Dendritic cell treated with granulocyte-macrophage colony-stimulating factor and Interleukin-4, amounts not matched to agents 40 ng/mL and 50 ng/mL, for 4 days (primary cell): Measurements from ENCODE around the gene SPSB1.

Source experiments
- H3K27ac Mint-ChIP-seq: one replicate; pipeline ENCODE4 v1.8.0; 2022; ENCODE audit warnings: mild to moderate bottlenecking, mixed read lengths
- H3K27me3 Mint-ChIP-seq: one replicate; pipeline ENCODE4 v1.8.0; 2022; ENCODE audit warnings: mild to moderate bottlenecking, mixed read lengths
- H3K36me3 Mint-ChIP-seq: one replicate; pipeline ENCODE4 v1.8.0; 2022; ENCODE audit warnings: low read depth, mixed read lengths
- H3K4me1 Mint-ChIP-seq: one replicate; pipeline ENCODE4 v1.8.0; 2022; ENCODE audit warnings: low read depth, mixed read lengths
- H3K4me3 Mint-ChIP-seq: one replicate; pipeline ENCODE4 v1.8.0; 2022; ENCODE audit warnings: mild to moderate bottlenecking, moderate library complexity, mixed read lengths
- H3K9me3 Mint-ChIP-seq: one replicate; pipeline ENCODE4 v1.8.0; 2022; ENCODE audit warnings: mixed read lengths
- intact Hi-C: fragments of 100-400 bp; cut with micrococcal nuclease; formaldehyde crosslinking; loops from one replicate; pipeline ENCODE4 v1.15.0; 2022

SPSB1 gene

DNA sequence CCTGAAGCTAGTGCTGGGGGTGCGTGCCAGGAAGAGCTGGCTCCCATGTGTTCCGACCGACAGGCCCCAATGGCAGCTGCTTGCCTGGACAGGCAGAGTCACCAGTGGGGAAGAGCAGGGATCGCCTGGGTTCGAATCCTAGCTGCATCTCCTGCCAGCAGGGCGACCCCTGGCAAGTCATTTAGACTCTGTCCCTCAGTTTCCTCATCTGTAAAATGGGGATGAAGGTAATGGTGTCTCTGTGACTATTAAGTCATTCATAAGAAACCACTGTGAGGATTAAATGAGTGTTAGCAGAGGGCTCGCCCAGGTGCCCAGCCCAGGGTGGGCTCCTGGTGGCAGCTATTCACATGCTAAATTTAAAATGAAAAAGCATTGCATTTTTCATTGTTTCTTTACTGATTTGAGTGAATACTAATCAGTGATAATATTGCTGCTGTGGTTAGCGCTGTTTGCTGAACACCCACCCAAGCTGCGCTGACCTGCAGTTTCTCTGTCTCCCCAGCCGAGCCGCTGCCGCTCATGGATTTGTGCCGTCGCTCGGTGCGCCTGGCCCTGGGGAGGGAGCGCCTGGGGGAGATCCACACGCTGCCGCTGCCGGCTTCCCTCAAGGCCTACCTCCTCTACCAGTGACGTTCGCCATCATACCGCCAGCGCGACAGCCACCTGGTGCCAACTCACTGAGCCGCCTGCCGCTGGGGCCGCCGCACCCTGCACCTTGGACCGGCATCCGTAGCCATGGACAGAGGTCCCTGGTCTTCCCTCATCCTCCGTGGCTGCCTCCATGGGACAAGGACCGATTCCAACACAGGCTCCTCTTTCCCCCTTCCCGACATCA is 74.5 kb downstream of the SPSB1 start:
- Mint-ChIP-seq H3K9me3 (no peaks in the 10 kb centered on the region), H3K27ac (no peak overlapping the region), H3K4me3 (no peak overlapping the region), H3K27me3 (peaks cover 24% of the 10 kb centered on the region), H3K4me1 (peaks cover 14% of the 10 kb centered on the region), H3K36me3 (peaks cover 8% of the 10 kb centered on the region)
- intact Hi-C loops: no loop called here

GRCh38 chr1:9367806-9368205 is 75.1 kb downstream of the SPSB1 start:
- Mint-ChIP-seq H3K4me1 (peaks cover 8% of the 10 kb centered on the region), H3K9me3 (no peaks in the 10 kb centered on the region), H3K27ac (no peak overlapping the region), H3K27me3 (peaks cover 24% of the 10 kb centered on the region), H3K36me3 (peaks cover 8% of the 10 kb centered on the region), H3K4me3 (no peak overlapping the region)
- intact Hi-C loops: no loop called here

- Mint-ChIP-seq H3K36me3 (peaks cover 8% of the 10 kb centered on the region), H3K27ac (no peak overlapping the region), H3K4me1 (peaks cover 6% of the 10 kb centered on the region), H3K9me3 (no peaks in the 10 kb centered on the region), H3K27me3 (peaks cover 21% of the 10 kb centered on the region), H3K4me3 (no peak overlapping the region)
- intact Hi-C loops: no loop called here
These were observed 75.7 kb downstream of the SPSB1 start for GRCh38 chr1:9368356-9368755.

- Mint-ChIP-seq H3K4me3 (no peak overlapping the region), H3K27ac (no peak overlapping the region), H3K36me3 (peaks cover 8% of the 10 kb centered on the region), H3K4me1 (peaks cover 12% of the 10 kb centered on the region), H3K9me3 (no peaks in the 10 kb centered on the region), H3K27me3 (peaks cover 14% of the 10 kb centered on the region)
- intact Hi-C loops: no loop called here
These were observed 77.5 kb downstream of the SPSB1 start for GRCh38 chr1:9369964-9370788.

- peaks cover 12% of the 10 kb centered on the region for H3K4me1 Mint-ChIP-seq
- H3K27me3 Mint-ChIP-seq: peaks cover 13% of the 10 kb centered on the region
- peaks cover 8% of the 10 kb centered on the region for H3K36me3 Mint-ChIP-seq
- H3K27ac Mint-ChIP-seq: no peak overlapping the region
- no peaks in the 10 kb centered on the region for H3K9me3 Mint-ChIP-seq
- intact Hi-C loops: no loop called here
- H3K4me3 Mint-ChIP-seq: no peak overlapping the region
These were observed 78.8 kb downstream of the SPSB1 start for GRCh38 chr1:9371391-9371935.

DNA sequence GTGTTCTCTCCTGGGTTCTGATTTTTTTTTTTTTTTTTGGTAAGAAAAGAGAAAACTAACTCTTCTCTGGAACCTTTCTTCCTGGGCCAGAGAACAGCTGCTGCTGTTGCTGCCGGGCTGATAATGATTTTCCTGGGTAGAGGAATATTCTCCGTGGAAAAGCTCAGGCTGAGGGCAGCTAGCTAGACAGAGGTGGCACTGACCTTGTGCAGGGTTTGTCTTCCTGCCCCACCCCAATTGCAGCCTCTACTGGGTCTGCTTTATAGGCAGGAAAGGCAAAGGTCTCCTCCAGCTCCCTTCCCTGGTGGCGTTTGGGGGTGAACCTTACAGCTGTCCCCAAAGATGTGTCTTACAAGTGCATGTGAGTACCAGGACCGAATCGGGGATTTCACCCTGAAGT is 79.3 kb downstream of the SPSB1 start:
- Mint-ChIP-seq H3K4me1 (peaks cover 12% of the 10 kb centered on the region), H3K9me3 (no peaks in the 10 kb centered on the region), H3K27ac (no peak overlapping the region), H3K4me3 (no peak overlapping the region), H3K36me3 (peaks cover 8% of the 10 kb centered on the region), H3K27me3 (peaks cover 13% of the 10 kb centered on the region)
- intact Hi-C loops: no loop called here

- H3K4me1 Mint-ChIP-seq: peaks cover 12% of the 10 kb centered on the region
- no peaks in the 10 kb centered on the region for H3K9me3 Mint-ChIP-seq
- intact Hi-C loops: no loop called here
- H3K4me3 Mint-ChIP-seq: no peak overlapping the region
- no peak overlapping the region for H3K27ac Mint-ChIP-seq
- H3K36me3 Mint-ChIP-seq: no peaks in the 10 kb centered on the region
- peaks cover 8% of the 10 kb centered on the region for H3K27me3 Mint-ChIP-seq
These were observed 80.9 kb downstream of the SPSB1 start for GRCh38 chr1:9373619-9374018.

DNA sequence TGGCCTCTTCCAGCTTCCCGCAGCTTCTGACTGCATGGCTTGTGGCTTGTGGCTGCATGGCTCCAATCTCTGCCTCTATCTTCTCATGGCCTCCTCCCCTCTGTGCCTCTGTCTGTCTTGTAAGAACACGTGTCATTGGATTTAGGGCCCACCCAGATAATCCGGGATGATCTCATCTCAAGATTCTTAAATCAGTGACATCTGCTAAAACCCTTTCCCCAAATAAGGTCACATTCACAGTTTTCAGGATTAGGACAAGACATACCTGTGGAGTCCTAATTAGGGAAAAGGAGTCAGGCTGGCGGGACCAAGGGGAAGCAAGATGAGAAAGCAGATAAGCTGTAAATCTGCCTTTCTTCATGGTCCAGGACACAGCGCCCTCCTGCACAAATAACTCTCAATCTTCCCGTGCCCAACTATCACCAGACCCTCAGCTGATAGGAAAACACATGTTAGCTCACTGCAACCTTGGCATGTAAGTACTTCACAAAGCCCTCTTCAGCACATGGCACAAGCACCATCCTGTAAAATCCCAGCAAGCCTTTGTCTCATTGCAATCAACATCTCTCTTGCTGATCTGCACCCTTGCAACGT is 82.2 kb downstream of the SPSB1 start:
- intact Hi-C loops: no loop called here
- peaks cover 5% of the 10 kb centered on the region for H3K9me3 Mint-ChIP-seq
- peaks cover 12% of the 10 kb centered on the region for H3K4me1 Mint-ChIP-seq
- peaks cover 8% of the 10 kb centered on the region for H3K27me3 Mint-ChIP-seq
- no peak overlapping the region for H3K27ac Mint-ChIP-seq
- no peaks in the 10 kb centered on the region for H3K36me3 Mint-ChIP-seq
- no peak overlapping the region for H3K4me3 Mint-ChIP-seq

DNA sequence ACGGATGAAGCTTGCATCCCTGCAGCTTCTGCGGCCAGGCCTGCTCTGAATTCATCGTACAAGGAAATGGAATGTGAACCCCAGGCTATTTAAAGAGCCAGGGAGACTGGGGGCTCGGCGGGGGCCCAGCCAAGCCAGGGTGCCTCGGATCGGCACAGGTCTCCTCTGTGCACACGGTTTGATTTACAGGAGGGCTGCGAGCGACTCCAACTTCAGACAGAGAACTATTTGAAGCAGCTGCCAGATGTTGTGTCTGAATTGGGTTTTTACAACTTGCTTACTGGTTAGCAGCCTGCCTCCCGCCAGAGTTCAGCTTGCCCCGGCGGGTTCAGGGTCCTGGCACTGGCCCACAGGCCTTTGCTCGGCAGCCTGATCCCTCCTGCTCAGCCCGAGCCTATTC is 83.2 kb downstream of the SPSB1 start:
- intact Hi-C loops: no loop called here
- Mint-ChIP-seq H3K27ac (no peak overlapping the region), H3K4me1 (peaks cover 12% of the 10 kb centered on the region), H3K4me3 (no peak overlapping the region), H3K9me3 (peaks cover 11% of the 10 kb centered on the region), H3K27me3 (peaks cover 5% of the 10 kb centered on the region), H3K36me3 (no peaks in the 10 kb centered on the region)

GRCh38 chr1:9376430-9376829 is 83.7 kb downstream of the SPSB1 start:
- no peak overlapping the region for H3K27ac Mint-ChIP-seq
- peaks cover 3% of the 10 kb centered on the region for H3K27me3 Mint-ChIP-seq

DNA sequence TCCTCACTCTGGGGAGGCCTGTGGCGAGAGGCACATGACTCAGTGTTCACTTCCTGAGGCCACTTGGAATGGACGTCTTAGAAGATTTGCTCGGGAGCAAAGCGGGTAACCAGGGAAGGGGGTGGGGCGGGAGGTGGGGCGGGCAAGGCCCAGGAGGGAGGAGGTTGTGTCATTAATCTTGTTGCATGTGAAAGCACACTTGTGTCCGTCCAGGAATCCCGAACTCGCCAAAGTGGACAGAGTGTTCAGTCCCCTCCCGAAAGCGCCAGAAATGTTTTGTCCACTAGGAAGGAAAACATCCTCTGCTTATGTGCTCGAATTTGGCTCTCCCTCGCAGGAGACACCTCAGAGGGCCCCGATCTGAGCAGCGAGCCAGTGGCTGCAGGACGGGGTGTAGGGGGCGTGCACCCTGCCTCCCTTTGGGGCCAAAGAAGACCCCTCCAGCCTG is 84.2 kb downstream of the SPSB1 start:
- H3K4me1 Mint-ChIP-seq: peaks cover 12% of the 10 kb centered on the region

More at GRCh38 chr1:9376430-9376829, 83.7 kb downstream of the SPSB1 start:
- intact Hi-C loops: no loop called here
- peaks cover 12% of the 10 kb centered on the region for H3K4me1 Mint-ChIP-seq
- H3K36me3 Mint-ChIP-seq: no peaks in the 10 kb centered on the region
- H3K4me3 Mint-ChIP-seq: no peak overlapping the region
- peaks cover 11% of the 10 kb centered on the region for H3K9me3 Mint-ChIP-seq

GRCh38 chr1:9378801-9379200 is 86.1 kb downstream of the SPSB1 start:
- Mint-ChIP-seq H3K4me1 (peaks cover 4% of the 10 kb centered on the region), H3K27me3 (peaks cover 17% of the 10 kb centered on the region), H3K36me3 (no peaks in the 10 kb centered on the region), H3K9me3 (peaks cover 11% of the 10 kb centered on the region), H3K27ac (no peak overlapping the region), H3K4me3 (no peak overlapping the region)
- intact Hi-C loops: no loop called here

More for the DNA sequence above, 84.2 kb downstream of the SPSB1 start:
- H3K4me3 Mint-ChIP-seq: no peak overlapping the region
- H3K27me3 Mint-ChIP-seq: peaks cover 7% of the 10 kb centered on the region
- intact Hi-C loops: no loop called here
- H3K27ac Mint-ChIP-seq: no peak overlapping the region
- no peaks in the 10 kb centered on the region for H3K36me3 Mint-ChIP-seq
- peaks cover 11% of the 10 kb centered on the region for H3K9me3 Mint-ChIP-seq

DNA sequence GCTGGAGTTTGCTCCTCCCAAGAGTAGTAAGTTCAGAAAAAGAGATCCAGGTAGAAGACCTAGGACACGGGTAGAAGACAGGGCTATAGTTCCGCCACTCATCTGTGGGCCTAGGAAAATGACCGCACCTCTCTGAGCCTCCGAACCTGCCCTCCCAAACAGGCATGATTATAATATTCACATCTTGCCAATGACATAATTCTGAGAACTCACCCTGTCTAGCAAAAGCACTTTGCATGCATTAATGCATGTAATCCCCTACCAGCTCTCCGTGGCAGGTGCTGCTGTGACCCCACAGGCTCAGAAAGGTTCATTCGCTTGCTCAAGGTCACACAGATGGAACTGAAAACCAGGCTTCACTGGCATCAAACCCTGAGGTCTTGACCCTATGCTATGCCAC is 88.0 kb downstream of the SPSB1 start:
- no peak overlapping the region for H3K4me3 Mint-ChIP-seq
- H3K9me3 Mint-ChIP-seq: peaks cover 11% of the 10 kb centered on the region
- no peaks in the 10 kb centered on the region for H3K36me3 Mint-ChIP-seq
- H3K27ac Mint-ChIP-seq: no peak overlapping the region
- intact Hi-C loops: no loop called here
- H3K4me1 Mint-ChIP-seq: no peaks in the 10 kb centered on the region
- H3K27me3 Mint-ChIP-seq: peaks cover 23% of the 10 kb centered on the region
